Dermis blood vessel endothelial cell (primary cell): ENCODE data around the gene ZNF709. TPM values are rescaled to one million over a fixed set of nuclear protein-coding genes. Genes with fewer than 3 reads are reported as not detected.
"Not testable (repeated sequence)": the region's sequence is repeated elsewhere in the genome, so short reads cannot be mapped to it uniquely, and the experiment has no call there.

ENCODE experiments used
- DNase-seq: peaks from one replicate; pipeline ENCODE4 v3.0.0; 2010
- total RNA-seq: library from RNA; depleted of rRNA; stranded (reverse); fragments of >200 nt; gene quantifications from 2 replicates; pipeline ENCODE4 v1.2.3, GENCODE V29; 2014

Gene ZNF709
- total RNA-seq, 1 donor from 2014 or later: 5.8 TPM

DNA sequence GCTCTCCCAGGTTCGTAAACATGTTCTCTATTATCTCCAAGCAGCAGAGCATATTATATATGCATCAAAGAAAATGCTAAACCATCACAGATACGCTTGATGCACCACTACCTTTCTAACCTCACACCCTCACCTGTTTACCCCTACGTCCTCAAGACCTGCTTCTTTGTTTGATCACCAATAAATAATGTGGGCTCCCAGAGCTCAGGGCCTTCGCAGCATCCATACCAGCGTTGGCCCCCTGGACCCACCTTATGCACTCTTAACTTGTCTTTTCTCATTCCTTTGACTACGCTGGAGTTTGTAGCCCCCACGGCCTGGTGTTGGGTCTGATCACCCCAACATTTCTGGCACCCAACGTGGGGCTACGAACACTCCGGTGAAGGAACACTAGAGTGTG lies 33.8 kb downstream of the ZNF709 start:
- peak; percentile 1 for DNase-seq

GRCh38 chr19:12448808-12449207 lies 35.8 kb downstream of the ZNF709 start:
- DNase-seq: no peak

- peak; percentile 99 for DNase-seq
Observed at GRCh38 chr19:12440541-12441316, 43.9 kb downstream of the ZNF709 start, which contains the start of gene ZNF443. ZNF443 (minus strand) TSS chr19:12441021; CDS start chr19:12440914, 107 bp downstream.

DNA sequence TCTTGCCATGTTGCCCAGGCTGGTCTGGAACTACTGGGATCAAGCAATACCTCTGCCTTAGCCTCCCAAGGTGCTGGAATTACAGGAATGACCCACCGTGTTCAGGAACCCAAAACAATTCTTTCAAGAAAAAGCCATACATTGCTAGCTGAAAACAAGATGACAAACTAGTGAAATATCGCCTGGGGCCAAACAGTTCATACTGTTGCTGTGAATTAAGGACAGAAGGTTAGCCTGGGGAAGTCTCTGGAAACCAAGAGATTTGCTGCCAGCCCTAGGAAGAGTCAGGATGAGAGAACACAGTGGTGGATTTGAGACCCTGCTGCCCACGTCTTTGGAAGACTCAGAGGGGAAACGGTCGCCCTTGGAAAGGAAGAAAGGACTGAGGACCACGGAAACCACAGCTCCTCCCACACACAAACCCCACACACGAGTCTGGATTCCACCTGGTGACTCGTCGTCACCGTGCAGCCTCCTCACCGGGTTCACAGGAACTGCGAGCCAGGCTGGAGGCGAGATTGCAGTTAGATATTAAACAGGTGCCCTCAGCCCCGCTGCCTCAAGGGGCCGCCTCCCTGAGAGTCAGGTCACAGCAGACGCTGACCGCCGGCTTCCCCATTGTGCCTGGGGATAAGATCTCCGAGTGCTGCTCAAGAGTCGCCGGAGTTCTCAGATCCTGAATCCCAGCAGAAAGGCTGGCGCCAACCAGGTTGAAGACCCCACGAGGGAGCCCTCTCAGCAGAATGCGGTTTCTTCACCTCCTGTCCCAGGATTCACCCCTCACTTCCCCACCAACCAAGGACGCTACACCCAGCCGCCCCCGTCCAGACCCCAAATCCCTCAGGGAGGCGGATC lies 44.7 kb downstream of the ZNF709 start:
- peak; percentile 27 for DNase-seq

DNA sequence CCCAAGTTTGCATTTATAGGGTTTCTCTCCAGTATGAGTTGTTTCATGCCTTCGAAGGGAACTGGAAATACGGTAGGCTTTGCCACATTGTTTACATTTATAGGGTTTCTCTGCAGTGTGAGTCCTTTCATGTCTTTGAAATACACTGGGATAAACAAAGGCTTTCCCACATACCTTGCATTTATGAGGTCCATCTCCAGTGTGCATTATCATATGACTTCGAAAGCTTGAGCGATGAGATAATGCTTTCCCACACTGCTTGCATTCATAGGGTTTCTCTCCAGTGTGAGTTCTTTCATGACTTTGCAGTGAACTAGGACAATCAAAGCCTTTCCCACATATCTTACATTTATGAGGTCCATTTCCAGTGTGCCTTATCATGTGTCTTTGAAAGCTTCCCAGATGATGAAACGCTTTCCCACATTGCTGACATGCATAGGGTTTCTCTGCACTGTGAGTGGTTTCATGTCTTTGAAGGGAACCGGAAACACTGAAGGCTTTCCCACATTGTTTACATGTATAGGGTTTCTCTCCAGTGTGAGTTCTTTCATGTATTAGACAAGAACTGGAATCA lies 53.8 kb downstream of the ZNF709 start:
- not testable (repeated sequence) for DNase-seq

- DNase-seq: no peak
Observed at GRCh38 chr19:12425888-12426274, 58.7 kb downstream of the ZNF709 start.

DNA sequence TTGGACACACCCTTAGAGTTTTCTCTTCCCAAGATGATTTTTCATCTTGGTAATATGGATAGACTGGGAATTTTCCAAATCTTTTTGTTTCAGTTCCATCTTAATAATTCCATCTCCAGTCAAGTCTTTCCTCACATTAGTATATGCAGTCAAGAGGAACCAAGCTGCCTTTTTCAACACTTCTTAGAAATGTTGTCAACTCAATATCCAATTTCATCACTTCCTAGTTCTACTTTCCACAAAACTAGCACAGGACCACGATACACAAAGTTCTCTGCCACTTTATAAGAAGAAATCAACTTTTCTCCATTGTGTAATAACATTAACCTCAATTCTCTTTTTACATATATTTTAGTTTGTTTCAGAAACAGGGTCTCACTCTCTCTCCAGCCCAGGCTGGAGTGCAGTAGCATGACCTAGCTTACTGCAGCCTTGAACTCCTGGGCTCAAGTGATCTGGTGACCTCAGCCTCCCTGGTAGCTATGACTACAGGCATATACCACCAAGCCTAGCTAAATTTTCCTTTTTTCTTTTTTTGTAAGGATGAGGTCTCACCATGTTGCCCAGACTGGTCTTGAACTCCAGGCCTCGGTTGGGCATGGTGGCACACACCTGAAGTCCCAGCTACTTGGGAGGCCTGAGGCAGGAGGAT lies 59.3 kb downstream of the ZNF709 start:
- DNase-seq: no peak

DNA sequence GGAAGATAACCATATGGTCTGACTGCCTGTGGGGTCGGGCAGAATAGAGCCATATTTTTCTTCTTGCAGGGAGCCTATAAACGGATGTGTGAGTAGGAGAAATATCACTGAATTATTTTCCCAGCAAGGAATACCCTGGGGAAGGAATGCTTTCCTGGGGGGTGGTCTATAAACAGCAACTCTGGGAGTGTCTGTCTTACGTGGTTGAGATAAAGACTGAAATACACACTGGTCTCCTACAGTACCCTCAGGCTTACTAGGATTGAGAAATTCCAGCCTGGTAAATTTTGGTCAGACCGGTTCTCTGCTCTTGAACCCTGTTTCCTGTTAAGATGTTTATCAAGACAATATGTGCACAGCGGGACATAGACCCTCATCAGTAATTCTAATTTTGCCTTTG lies 67.3 kb downstream of the ZNF709 start:
- DNase-seq: not testable (repeated sequence)

- DNase-seq: no peak
Observed at GRCh38 chr19:12411893-12412292, 72.7 kb downstream of the ZNF709 start.

Other genes starting within 250 kb of the ZNF709 start
- gene ZNF44, start 189.9 kb downstream of the ZNF709 start, total RNA-seq: 6.9 and 8.8 TPM in 2 replicates
- 2.2 TPM in 2 replicates for gene ZNF563, start 151.2 kb downstream of the ZNF709 start, total RNA-seq
- gene ZNF442, start 119.1 kb downstream of the ZNF709 start, total RNA-seq: 2.7 and 4.3 TPM in 2 replicates
- 6.1 and 12.1 TPM in 2 replicates for gene ZNF799, start 83.5 kb downstream of the ZNF709 start, total RNA-seq
- 6.2 and 9.5 TPM in 2 replicates for gene ZNF443, start 43.8 kb downstream of the ZNF709 start, total RNA-seq
- 8.4 and 13.3 TPM in 2 replicates for gene ZNF564, start 66.7 kb upstream of the ZNF709 start, total RNA-seq
- gene ZNF490, start 126.0 kb upstream of the ZNF709 start, total RNA-seq: 10.2 and 13.1 TPM in 2 replicates
- gene ZNF791, start 126.1 kb upstream of the ZNF709 start, total RNA-seq: 17.9 and 21.3 TPM in 2 replicates
- 59.7 and 66.4 TPM in 2 replicates for gene MAN2B1, start 181.9 kb upstream of the ZNF709 start, total RNA-seq
- gene WDR83, start 182.0 kb upstream of the ZNF709 start, total RNA-seq: 6.3 and 8.3 TPM in 2 replicates
- 52.9 and 53.0 TPM in 2 replicates for gene DHPS, start 197.1 kb upstream of the ZNF709 start, total RNA-seq
- not detected in 2 replicates for gene GNG14, start 203.2 kb upstream of the ZNF709 start, total RNA-seq
- 5.8 and 8.0 TPM in 2 replicates for gene FBXW9, start 211.8 kb upstream of the ZNF709 start, total RNA-seq
- 25.7 and 31.4 TPM in 2 replicates for gene TNPO2, start 239.1 kb upstream of the ZNF709 start, total RNA-seq
- 106 and 139 TPM in 2 replicates for gene TRIR, start 249.9 kb upstream of the ZNF709 start, total RNA-seq